Thyroid gland (tissue), 4 donors: ENCODE results near the gene F3.

Experiments used
- POLR2A ChIP-seq, 2 donors: fragments of 450-650 bp; IDR thresholded peaks; one replicate each; pipeline ENCODE4 v1.6.1; 2017; ENCODE audit warnings: antibody characterized with exemption in 2 of 2, mild to moderate bottlenecking in 2 of 2, moderate library complexity in 1 of 2
- TF ChIP-seq, protein P1 (sequence below), 6 experiments: fragments of 200-600 bp in 3 of 6; fragments of 450-650 bp in 3 of 6; sonication (generic) in 3 of 6; IDR thresholded peaks; one replicate each; pipeline ENCODE4 v1.5.1; 2016 to 2019; ENCODE audit warnings: antibody characterized with exemption in 6 of 6, mild to moderate bottlenecking in 2 of 6, inconsistent platforms in 1 of 6, moderate library complexity in 1 of 6

DNA sequence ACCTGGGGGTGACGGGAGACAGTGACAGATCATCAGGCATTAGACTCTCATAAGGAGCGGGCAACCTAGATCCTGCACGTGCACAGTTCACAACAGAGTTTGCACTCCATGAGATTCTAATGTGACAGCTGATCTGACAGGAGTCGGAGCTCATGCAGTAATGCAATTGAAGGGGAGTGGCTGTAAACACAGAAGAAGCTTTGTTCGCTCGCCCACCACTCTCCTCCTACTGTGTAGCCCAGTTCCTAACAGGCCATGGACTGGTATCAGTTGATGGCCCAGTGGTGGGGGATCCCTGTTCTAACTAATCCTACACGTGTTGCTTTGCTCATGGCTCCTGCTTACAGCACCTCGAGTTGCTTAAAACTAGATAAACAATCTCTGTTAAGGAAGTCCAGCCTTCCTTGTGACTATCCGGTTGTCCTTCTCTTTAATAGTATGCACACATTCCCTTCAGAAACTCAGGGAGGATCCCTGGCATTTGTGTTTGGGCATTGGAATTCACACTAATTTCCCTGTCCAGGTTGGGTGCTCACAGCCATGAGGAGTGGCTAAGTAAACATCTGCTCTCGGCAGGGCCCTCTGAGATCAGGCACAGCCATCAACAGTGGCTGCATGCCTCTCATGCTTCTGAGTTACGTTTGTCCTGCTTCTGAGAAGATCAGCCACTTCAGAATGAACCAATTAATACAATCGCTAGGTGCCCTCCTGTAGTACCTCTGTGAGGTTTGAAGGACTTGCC is 21.1 kb upstream of the F3 start:
- peak in 1 of 2 donors; percentile 63 for TF ChIP-seq POLR2A (IDR thresholded peaks at IDR 0.05)
- TF ChIP-seq, protein P1, sequence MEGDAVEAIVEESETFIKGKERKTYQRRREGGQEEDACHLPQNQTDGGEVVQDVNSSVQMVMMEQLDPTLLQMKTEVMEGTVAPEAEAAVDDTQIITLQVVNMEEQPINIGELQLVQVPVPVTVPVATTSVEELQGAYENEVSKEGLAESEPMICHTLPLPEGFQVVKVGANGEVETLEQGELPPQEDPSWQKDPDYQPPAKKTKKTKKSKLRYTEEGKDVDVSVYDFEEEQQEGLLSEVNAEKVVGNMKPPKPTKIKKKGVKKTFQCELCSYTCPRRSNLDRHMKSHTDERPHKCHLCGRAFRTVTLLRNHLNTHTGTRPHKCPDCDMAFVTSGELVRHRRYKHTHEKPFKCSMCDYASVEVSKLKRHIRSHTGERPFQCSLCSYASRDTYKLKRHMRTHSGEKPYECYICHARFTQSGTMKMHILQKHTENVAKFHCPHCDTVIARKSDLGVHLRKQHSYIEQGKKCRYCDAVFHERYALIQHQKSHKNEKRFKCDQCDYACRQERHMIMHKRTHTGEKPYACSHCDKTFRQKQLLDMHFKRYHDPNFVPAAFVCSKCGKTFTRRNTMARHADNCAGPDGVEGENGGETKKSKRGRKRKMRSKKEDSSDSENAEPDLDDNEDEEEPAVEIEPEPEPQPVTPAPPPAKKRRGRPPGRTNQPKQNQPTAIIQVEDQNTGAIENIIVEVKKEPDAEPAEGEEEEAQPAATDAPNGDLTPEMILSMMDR (IDR thresholded peaks at IDR 0.05): no peak
